Measurements from ENCODE around the gene PDIA2.

The PDIA2 gene

DNA sequence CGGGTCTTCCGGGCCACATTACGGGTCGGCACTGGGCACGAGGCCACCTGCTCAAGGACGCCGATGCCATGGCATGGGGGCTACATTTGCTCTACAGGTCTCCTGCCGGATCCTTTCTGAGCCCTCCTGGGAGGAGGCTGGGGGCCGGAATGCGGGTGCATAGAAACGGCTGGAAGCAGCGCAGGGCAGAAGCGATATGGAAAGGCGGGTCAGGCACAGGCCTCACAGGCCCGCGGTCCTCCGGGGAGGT is 41.2 kb downstream of the PDIA2 start:
- CTCF ChIA-PET, result interaction anchor here (0.6 kb wide), 1 partner anchor 25 kb away, joined by 3 read pairs; no protein-coding TSS in a partner anchor
- Histone ChIP-seq H3K4me1 (ENCODE audit: control insufficient read depth, insufficient read depth, low read length) (peaks cover 17% of the 10 kb centered on the region), H3K4me3 (ENCODE audit: low read depth, low read length) (no peak overlapping the region), H3K9me3 (ENCODE audit: control insufficient read depth, insufficient read depth, low read depth, low read length) (no peaks in the 10 kb centered on the region), H3K36me3 (ENCODE audit: control insufficient read depth in 2 of 2, insufficient read depth in 1 of 2, low read length in 2 of 2) (peaks cover 0 to 11% of the 10 kb centered on the region in 2 experiments; a peak in 1 of 3 replicates), H3K27ac (ENCODE audit: extremely low read depth, low read depth, low read length) (peak overlapping the region; percentile 6; the same call in 1 of the 2 replicates)
- POLR2A ChIA-PET, result interaction anchor here (1.2 to 2.6 kb wide), 4 partner anchors 13 to 96 kb away, joined by 4 to 9 read pairs (median 7); partner anchors contain the start of genes AXIN1 and FAM234A
- TF ChIP-seq, protein P1, sequence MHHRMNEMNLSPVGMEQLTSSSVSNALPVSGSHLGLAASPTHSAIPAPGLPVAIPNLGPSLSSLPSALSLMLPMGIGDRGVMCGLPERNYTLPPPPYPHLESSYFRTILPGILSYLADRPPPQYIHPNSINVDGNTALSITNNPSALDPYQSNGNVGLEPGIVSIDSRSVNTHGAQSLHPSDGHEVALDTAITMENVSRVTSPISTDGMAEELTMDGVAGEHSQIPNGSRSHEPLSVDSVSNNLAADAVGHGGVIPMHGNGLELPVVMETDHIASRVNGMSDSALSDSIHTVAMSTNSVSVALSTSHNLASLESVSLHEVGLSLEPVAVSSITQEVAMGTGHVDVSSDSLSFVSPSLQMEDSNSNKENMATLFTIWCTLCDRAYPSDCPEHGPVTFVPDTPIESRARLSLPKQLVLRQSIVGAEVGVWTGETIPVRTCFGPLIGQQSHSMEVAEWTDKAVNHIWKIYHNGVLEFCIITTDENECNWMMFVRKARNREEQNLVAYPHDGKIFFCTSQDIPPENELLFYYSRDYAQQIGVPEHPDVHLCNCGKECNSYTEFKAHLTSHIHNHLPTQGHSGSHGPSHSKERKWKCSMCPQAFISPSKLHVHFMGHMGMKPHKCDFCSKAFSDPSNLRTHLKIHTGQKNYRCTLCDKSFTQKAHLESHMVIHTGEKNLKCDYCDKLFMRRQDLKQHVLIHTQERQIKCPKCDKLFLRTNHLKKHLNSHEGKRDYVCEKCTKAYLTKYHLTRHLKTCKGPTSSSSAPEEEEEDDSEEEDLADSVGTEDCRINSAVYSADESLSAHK (tag by site-specific recombination; IDR thresholded peaks at IDR 0.05), result peak; percentile 94; the same call in 1 of the 2 replicates
- no peak for TF ChIP-seq YY2 (tag by site-specific recombination; IDR thresholded peaks at IDR 0.05)

DNA sequence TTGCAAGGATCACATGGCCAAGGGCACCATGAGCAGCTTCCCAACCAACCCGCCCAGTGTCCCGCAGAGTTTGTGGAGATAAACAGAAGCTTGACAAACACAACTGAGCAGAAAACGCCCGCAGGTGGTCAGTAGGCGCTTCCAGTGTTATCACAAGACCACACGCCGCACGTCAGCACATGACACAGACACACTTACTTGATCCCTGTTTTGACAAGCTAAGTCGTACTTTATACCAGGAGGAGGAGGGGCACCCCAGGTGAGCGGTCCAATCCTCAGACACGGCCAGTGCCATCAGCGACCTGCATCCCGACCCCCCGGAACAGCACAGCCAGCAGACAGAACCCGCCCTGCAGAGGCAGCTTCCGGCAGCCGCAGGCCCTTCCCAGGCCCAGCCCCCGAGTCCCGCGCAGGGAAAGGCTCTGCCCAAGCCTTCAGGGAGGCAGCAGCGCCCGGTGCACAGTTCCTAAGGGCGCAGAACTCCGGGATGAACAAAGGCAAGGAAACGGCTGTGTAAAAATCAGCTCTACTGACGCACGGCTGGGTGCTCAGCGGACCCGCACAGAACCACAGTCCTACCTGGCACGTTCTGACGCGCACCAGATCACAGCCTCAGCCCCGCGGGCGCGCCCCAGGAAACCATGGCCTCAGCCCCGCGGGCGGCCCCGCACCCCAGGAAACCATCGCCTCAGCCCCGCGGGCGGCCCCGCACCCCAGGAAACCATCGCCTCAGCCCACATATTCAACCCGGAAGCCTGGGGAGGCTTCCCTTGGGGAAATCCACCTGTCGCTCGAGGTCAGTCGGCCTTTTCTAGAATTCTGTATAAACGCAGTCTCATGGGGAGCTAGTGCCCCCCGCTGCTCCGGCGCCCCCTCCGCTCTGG is 41.7 kb downstream of the PDIA2 start:
- no peak overlapping the region for H3K4me3 ChIP-seq (ENCODE audit: low read depth, low read length)
- CTCF ChIA-PET, result interaction anchor here (0.8 kb wide), 1 partner anchor 119 kb away, joined by 3 read pairs; no protein-coding TSS in a partner anchor
- POLR2A ChIA-PET, result interaction anchor here (1.2 to 2.6 kb wide), 3 partner anchors 13 to 89 kb away, joined by 5 to 9 read pairs (median 9); partner anchors contain the start of genes AXIN1 and FAM234A
- TF ChIP-seq SETDB1 (IDR thresholded peaks at IDR 0.05; ENCODE audit: insufficient read length, low read length) (no peak), ZNF514 (tag by site-specific recombination; IDR thresholded peaks at IDR 0.05) (no peak), ZNF423 (tag by site-specific recombination; IDR thresholded peaks at IDR 0.05) (peak; percentile 74; the same call in 1 of the 2 replicates), ZNF366 (tag by site-specific recombination; conservative IDR thresholded peaks at IDR 0.05) (0 out of 2 replicates have a peak, but pooled peaks have one; percentile 16), ZNF155 (tag by site-specific recombination; IDR thresholded peaks at IDR 0.05) (no peak), ZNF548 (tag by site-specific recombination; IDR thresholded peaks at IDR 0.05) (no peak), ZNF174 (tag by site-specific recombination; IDR thresholded peaks at IDR 0.05) (no peak), ZNF391 (tag by site-specific recombination; IDR thresholded peaks at IDR 0.05; ENCODE audit: borderline replicate concordance, low read depth) (peak; percentile 70; the same call in 1 of the 2 replicates), ZNF426 (tag by site-specific recombination; IDR thresholded peaks at IDR 0.05) (no peak), ZSCAN30 (tag by site-specific recombination; IDR thresholded peaks at IDR 0.05) (peak; percentile 45; the same call in 1 of the 2 replicates), ZNF549 (tag by site-specific recombination; IDR thresholded peaks at IDR 0.05) (no peak), ZFP69B (tag by site-specific recombination; IDR thresholded peaks at IDR 0.05) (no peak; the same call in none of the 2 replicates), ZNF214 (tag by site-specific recombination; IDR thresholded peaks at IDR 0.05; ENCODE audit: borderline replicate concordance) (no peak), ZNF660 (tag by site-specific recombination; IDR thresholded peaks at IDR 0.05) (0 out of 2 replicates have a peak, but pooled peaks have one; percentile 40), ZNF530 (tag by site-specific recombination; IDR thresholded peaks at IDR 0.05; ENCODE audit: low read depth) (no peak), ZIC2 (tag by site-specific recombination; IDR thresholded peaks at IDR 0.05) (peak; percentile 97), ZNF776 (tag by site-specific recombination; IDR thresholded peaks at IDR 0.05; ENCODE audit: borderline replicate concordance) (no peak), OSR2 (tag by site-specific recombination; IDR thresholded peaks at IDR 0.05) (peak; percentile 99)
- TF ChIP-seq, protein P2, sequence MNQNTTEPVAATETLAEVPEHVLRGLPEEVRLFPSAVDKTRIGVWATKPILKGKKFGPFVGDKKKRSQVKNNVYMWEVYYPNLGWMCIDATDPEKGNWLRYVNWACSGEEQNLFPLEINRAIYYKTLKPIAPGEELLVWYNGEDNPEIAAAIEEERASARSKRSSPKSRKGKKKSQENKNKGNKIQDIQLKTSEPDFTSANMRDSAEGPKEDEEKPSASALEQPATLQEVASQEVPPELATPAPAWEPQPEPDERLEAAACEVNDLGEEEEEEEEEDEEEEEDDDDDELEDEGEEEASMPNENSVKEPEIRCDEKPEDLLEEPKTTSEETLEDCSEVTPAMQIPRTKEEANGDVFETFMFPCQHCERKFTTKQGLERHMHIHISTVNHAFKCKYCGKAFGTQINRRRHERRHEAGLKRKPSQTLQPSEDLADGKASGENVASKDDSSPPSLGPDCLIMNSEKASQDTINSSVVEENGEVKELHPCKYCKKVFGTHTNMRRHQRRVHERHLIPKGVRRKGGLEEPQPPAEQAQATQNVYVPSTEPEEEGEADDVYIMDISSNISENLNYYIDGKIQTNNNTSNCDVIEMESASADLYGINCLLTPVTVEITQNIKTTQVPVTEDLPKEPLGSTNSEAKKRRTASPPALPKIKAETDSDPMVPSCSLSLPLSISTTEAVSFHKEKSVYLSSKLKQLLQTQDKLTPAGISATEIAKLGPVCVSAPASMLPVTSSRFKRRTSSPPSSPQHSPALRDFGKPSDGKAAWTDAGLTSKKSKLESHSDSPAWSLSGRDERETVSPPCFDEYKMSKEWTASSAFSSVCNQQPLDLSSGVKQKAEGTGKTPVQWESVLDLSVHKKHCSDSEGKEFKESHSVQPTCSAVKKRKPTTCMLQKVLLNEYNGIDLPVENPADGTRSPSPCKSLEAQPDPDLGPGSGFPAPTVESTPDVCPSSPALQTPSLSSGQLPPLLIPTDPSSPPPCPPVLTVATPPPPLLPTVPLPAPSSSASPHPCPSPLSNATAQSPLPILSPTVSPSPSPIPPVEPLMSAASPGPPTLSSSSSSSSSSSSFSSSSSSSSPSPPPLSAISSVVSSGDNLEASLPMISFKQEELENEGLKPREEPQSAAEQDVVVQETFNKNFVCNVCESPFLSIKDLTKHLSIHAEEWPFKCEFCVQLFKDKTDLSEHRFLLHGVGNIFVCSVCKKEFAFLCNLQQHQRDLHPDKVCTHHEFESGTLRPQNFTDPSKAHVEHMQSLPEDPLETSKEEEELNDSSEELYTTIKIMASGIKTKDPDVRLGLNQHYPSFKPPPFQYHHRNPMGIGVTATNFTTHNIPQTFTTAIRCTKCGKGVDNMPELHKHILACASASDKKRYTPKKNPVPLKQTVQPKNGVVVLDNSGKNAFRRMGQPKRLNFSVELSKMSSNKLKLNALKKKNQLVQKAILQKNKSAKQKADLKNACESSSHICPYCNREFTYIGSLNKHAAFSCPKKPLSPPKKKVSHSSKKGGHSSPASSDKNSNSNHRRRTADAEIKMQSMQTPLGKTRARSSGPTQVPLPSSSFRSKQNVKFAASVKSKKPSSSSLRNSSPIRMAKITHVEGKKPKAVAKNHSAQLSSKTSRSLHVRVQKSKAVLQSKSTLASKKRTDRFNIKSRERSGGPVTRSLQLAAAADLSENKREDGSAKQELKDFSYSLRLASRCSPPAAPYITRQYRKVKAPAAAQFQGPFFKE (tag by site-specific recombination; IDR thresholded peaks at IDR 0.05; ENCODE audit: borderline replicate concordance), result no peak
- TF ChIP-seq, protein P3, sequence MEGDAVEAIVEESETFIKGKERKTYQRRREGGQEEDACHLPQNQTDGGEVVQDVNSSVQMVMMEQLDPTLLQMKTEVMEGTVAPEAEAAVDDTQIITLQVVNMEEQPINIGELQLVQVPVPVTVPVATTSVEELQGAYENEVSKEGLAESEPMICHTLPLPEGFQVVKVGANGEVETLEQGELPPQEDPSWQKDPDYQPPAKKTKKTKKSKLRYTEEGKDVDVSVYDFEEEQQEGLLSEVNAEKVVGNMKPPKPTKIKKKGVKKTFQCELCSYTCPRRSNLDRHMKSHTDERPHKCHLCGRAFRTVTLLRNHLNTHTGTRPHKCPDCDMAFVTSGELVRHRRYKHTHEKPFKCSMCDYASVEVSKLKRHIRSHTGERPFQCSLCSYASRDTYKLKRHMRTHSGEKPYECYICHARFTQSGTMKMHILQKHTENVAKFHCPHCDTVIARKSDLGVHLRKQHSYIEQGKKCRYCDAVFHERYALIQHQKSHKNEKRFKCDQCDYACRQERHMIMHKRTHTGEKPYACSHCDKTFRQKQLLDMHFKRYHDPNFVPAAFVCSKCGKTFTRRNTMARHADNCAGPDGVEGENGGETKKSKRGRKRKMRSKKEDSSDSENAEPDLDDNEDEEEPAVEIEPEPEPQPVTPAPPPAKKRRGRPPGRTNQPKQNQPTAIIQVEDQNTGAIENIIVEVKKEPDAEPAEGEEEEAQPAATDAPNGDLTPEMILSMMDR (tag by site-specific recombination; IDR thresholded peaks at IDR 0.05), result no peak

More for the DNA sequence above, 41.7 kb downstream of the PDIA2 start:
- Histone ChIP-seq H3K9me3 (ENCODE audit: control insufficient read depth, insufficient read depth, low read depth, low read length) (no peaks in the 10 kb centered on the region), H3K27ac (ENCODE audit: extremely low read depth, low read depth, low read length) (peak overlapping the region; percentile 6; the same call in 1 of the 2 replicates), H3K36me3 (ENCODE audit: control insufficient read depth in 2 of 2, insufficient read depth in 1 of 2, low read length in 2 of 2) (peaks cover 0 to 7% of the 10 kb centered on the region in 2 experiments; a peak in 1 of 3 replicates), H3K4me1 (ENCODE audit: control insufficient read depth, insufficient read depth, low read length) (peaks cover 17% of the 10 kb centered on the region)

All from HEK293 (cell line).